Measurements from ENCODE around the gene CDC42EP4.

DNA sequence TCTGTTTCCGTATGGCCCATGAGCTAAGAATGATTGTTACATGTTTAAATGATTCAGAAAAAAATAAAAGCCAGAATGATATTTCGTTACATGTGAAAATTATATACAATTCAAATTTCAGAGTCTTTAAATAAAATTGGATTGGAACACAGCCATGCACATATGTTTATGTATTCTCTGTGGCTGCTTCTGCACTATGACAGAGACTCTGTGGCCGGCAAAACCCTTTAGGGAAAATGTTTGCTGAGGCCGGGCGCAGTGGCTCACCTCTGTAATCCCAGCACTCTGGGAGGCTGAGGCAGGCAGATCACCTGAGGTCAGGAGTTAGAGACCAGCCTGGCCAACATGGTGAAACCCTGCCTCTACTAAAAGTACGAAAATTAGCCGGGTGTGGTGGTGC, 15.9 kb upstream of the CDC42EP4 start:
- TF ChIP-seq, protein P1, sequence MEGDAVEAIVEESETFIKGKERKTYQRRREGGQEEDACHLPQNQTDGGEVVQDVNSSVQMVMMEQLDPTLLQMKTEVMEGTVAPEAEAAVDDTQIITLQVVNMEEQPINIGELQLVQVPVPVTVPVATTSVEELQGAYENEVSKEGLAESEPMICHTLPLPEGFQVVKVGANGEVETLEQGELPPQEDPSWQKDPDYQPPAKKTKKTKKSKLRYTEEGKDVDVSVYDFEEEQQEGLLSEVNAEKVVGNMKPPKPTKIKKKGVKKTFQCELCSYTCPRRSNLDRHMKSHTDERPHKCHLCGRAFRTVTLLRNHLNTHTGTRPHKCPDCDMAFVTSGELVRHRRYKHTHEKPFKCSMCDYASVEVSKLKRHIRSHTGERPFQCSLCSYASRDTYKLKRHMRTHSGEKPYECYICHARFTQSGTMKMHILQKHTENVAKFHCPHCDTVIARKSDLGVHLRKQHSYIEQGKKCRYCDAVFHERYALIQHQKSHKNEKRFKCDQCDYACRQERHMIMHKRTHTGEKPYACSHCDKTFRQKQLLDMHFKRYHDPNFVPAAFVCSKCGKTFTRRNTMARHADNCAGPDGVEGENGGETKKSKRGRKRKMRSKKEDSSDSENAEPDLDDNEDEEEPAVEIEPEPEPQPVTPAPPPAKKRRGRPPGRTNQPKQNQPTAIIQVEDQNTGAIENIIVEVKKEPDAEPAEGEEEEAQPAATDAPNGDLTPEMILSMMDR (IDR thresholded peaks at IDR 0.05) = no peak
- no peak for TF ChIP-seq POLR2A (IDR thresholded peaks at IDR 0.05)
